Endodermal cell (in vitro differentiated cells): ENCODE measurements around the gene SGCD. TPM values are rescaled to one million over a fixed set of nuclear protein-coding genes. Genes with fewer than 3 reads are reported as not detected.

Experiments used
- DNase-seq: peaks from one replicate; pipeline ENCODE4 v3.0.0-alpha.2; 2017
- H3K27ac ChIP-seq: 2 replicates; pipeline ENCODE4 v1.5.1; 2013; ENCODE audit warnings: mild to moderate bottlenecking, low read depth, low read length, moderate library complexity
- H3K27me3 ChIP-seq: 2 replicates; pipeline ENCODE4 v1.6.1; 2013; ENCODE audit warnings: mild to moderate bottlenecking, low read length, moderate library complexity; ENCODE audit not compliant: insufficient read depth, control insufficient read depth, poor library complexity, severe bottlenecking
- H3K36me3 ChIP-seq: 2 replicates; pipeline ENCODE4 v1.7.0; 2013; ENCODE audit warnings: mild to moderate bottlenecking, low read length, moderate library complexity; ENCODE audit not compliant: control insufficient read depth, insufficient read depth
- H3K4me1 ChIP-seq: one replicate; pipeline ENCODE4 v1.7.0; 2013; ENCODE audit warnings: low read length; ENCODE audit not compliant: control insufficient read depth, insufficient read depth
- H3K4me3 ChIP-seq: 2 replicates; pipeline ENCODE4 v1.5.1; 2013; ENCODE audit warnings: mild to moderate bottlenecking, low read length, moderate library complexity
- H3K9ac ChIP-seq: 2 replicates; pipeline ENCODE4 v1.6.1; 2013; ENCODE audit warnings: mild to moderate bottlenecking, low read length, moderate library complexity; ENCODE audit not compliant: poor library complexity, severe bottlenecking; ENCODE audit errors: extremely low read depth
- H3K9me3 ChIP-seq: 2 replicates; pipeline ENCODE4 v1.6.1; 2013; ENCODE audit warnings: mild to moderate bottlenecking, low read length, moderate library complexity; ENCODE audit not compliant: control insufficient read depth
- H3K27ac Mint-ChIP-seq: 2 replicates; pipeline ENCODE4 v1.8.0; 2020; ENCODE audit warnings: mixed read lengths
- H3K27me3 Mint-ChIP-seq: 2 replicates; pipeline ENCODE4 v1.8.0; 2021; ENCODE audit warnings: mild to moderate bottlenecking, mixed read lengths; ENCODE audit not compliant: insufficient read depth
- H3K36me3 Mint-ChIP-seq: 2 replicates; pipeline ENCODE4 v1.8.0; 2020; ENCODE audit warnings: low read depth, mixed read lengths
- H3K4me1 Mint-ChIP-seq: 2 replicates; pipeline ENCODE4 v1.8.0; 2020; ENCODE audit warnings: mixed read lengths
- H3K4me3 Mint-ChIP-seq: 2 replicates; pipeline ENCODE4 v1.8.0; 2020; ENCODE audit warnings: mild to moderate bottlenecking, moderate library complexity, mixed read lengths
- H3K9me3 Mint-ChIP-seq: 2 replicates; pipeline ENCODE4 v1.8.0; 2020; ENCODE audit warnings: mild to moderate bottlenecking, mixed read lengths
- CTCF ChIP-seq: fragments of 200-600 bp; sonication (generic); conservative IDR thresholded peaks from 2 replicates; pipeline ENCODE4 v1.5.0; 2021; ENCODE audit warnings: antibody characterized with exemption, mild to moderate bottlenecking
- WGBS, 2 experiments: methylation state at CpG; one replicate each; pipeline versions ENCODE4 v1.1.5 to v1.1.7; 2013; ENCODE audit warnings: missing lambda C conversion rate in 2 of 2, mixed read lengths in 1 of 2; ENCODE audit not compliant: insufficient coverage in 1 of 2, insufficient read length in 1 of 2; 5-methylcytosine and 5-hydroxymethylcytosine counted together
- total RNA-seq, 2 donors: library from RNA; stranded (reverse); fragmentation: NEBNext Ultra II Directional in 1 of 2; extraction: Animal tissue kit (Norgen Biotek cat#: 25700) in 1 of 2; gene quantifications; 2 replicates in 1 of 2; 3 replicates in 1 of 2; pipeline ENCODE4 v1.2.1, GENCODE V29; 2021

SGCD gene
- total RNA-seq, 2 donors from 2014 or later = 0.04 to 0.42 TPM

- Histone ChIP-seq H3K36me3 (no peaks in the 10 kb centered on the region), H3K9me3 (no peaks in the 10 kb centered on the region), H3K27me3 (no peaks in the 10 kb centered on the region), H3K9ac (no peak overlapping the region), H3K27ac (no peak overlapping the region), H3K4me3 (no peak overlapping the region), H3K4me1 (no peaks in the 10 kb centered on the region)
- Mint-ChIP-seq H3K4me1 (no peaks in the 10 kb centered on the region), H3K27ac (no peak overlapping the region), H3K27me3 (no peaks in the 10 kb centered on the region), H3K4me3 (no peak overlapping the region), H3K9me3 (no peaks in the 10 kb centered on the region), H3K36me3 (no peaks in the 10 kb centered on the region)
- 93 to 97% methylated on average over 3 to 7 of the region's 7 CpGs for WGBS, 2 experiments
- DNase-seq = no peak
- no peak for TF ChIP-seq CTCF
Measured at GRCh38 chr5:156391139-156391538, 64.2 kb downstream of the SGCD start.

- 88% methylated on average over 1 of the region's 1 CpG; no CpG with 5 or more reads in 1 of the 2 experiments for WGBS, 2 experiments
- Histone ChIP-seq H3K36me3 (no peaks in the 10 kb centered on the region), H3K4me1 (no peaks in the 10 kb centered on the region), H3K4me3 (no peak overlapping the region), H3K27me3 (no peaks in the 10 kb centered on the region), H3K9ac (no peak overlapping the region), H3K27ac (no peak overlapping the region), H3K9me3 (no peaks in the 10 kb centered on the region)
- no peaks in the 10 kb centered on the region for H3K36me3 Mint-ChIP-seq
- DNase-seq = no peak
- H3K4me3 Mint-ChIP-seq = no peak overlapping the region
- H3K4me1 Mint-ChIP-seq = no peaks in the 10 kb centered on the region
- peaks cover 10% of the 10 kb centered on the region for H3K9me3 Mint-ChIP-seq
- no peak for TF ChIP-seq CTCF
- no peaks in the 10 kb centered on the region for H3K27me3 Mint-ChIP-seq
- H3K27ac Mint-ChIP-seq = no peak overlapping the region
Measured at GRCh38 chr5:156393980-156394379, 67.0 kb downstream of the SGCD start.

- Mint-ChIP-seq H3K27ac (no peak overlapping the region), H3K4me3 (no peak overlapping the region), H3K9me3 (peaks cover 10% of the 10 kb centered on the region), H3K27me3 (no peaks in the 10 kb centered on the region), H3K36me3 (no peaks in the 10 kb centered on the region), H3K4me1 (no peaks in the 10 kb centered on the region)
- H3K27ac ChIP-seq = no peak overlapping the region
- DNase-seq = no peak
- H3K27me3 ChIP-seq = no peaks in the 10 kb centered on the region
- H3K36me3 ChIP-seq = no peaks in the 10 kb centered on the region
- H3K9ac ChIP-seq = no peak overlapping the region
- TF ChIP-seq CTCF = no peak
- 89 to 94% methylated on average over 4 to 6 of the region's 6 CpGs for WGBS, 2 experiments
- H3K9me3 ChIP-seq = no peaks in the 10 kb centered on the region
- H3K4me3 ChIP-seq = no peak overlapping the region
- H3K4me1 ChIP-seq = no peaks in the 10 kb centered on the region
Measured at GRCh38 chr5:156394642-156395305, 67.8 kb downstream of the SGCD start.
